Brain pericyte (primary cell): ENCODE results near the gene SELPLG.
"Not testable (repeated sequence)": the region's sequence is repeated elsewhere in the genome, so short reads cannot be mapped to it uniquely, and the experiment has no call there.

Experiments
- DNase-seq: peaks from one replicate; pipeline ENCODE4 v3.0.0-alpha.2; 2012; ENCODE audit warnings: low read depth, low spot score

Gene SELPLG

GRCh38 chr12:108656247-108656646 lies 22.6 kb upstream of the SELPLG start:
- DNase-seq: not testable (repeated sequence)

GRCh38 chr12:108655812-108656175 lies 22.1 kb upstream of the SELPLG start:
- not testable (repeated sequence) for DNase-seq

- not testable (repeated sequence) for DNase-seq
Measured at GRCh38 chr12:108654622-108655021, 20.9 kb upstream of the SELPLG start.

- no peak for DNase-seq
Measured at GRCh38 chr12:108653922-108654321, 20.2 kb upstream of the SELPLG start.

- DNase-seq: no peak
Measured at GRCh38 chr12:108653082-108653516, 19.4 kb upstream of the SELPLG start.

GRCh38 chr12:108650083-108650482 lies 16.4 kb upstream of the SELPLG start:
- no peak for DNase-seq

GRCh38 chr12:108649669-108650068 lies 16.0 kb upstream of the SELPLG start:
- no peak for DNase-seq

GRCh38 chr12:108649126-108649525 lies 15.4 kb upstream of the SELPLG start:
- no peak for DNase-seq

GRCh38 chr12:108648371-108648770 lies 14.7 kb upstream of the SELPLG start:
- no peak for DNase-seq

GRCh38 chr12:108647585-108648287 lies 14.0 kb upstream of the SELPLG start:
- DNase-seq: no peak

GRCh38 chr12:108646600-108647579 lies 13.2 kb upstream of the SELPLG start:
- DNase-seq: no peak

GRCh38 chr12:108645686-108646599 lies 12.2 kb upstream of the SELPLG start:
- no peak for DNase-seq

- DNase-seq: no peak
Measured at GRCh38 chr12:108644811-108645120, 11.1 kb upstream of the SELPLG start.

- DNase-seq: no peak
Measured at GRCh38 chr12:108643941-108644810, 10.5 kb upstream of the SELPLG start.

GRCh38 chr12:108642899-108643654 lies 9.4 kb upstream of the SELPLG start:
- no peak for DNase-seq

- no peak for DNase-seq
Measured at GRCh38 chr12:108642269-108642870, 8.7 kb upstream of the SELPLG start.

GRCh38 chr12:108641446-108642268 lies 8.0 kb upstream of the SELPLG start:
- no peak for DNase-seq

GRCh38 chr12:108640802-108641445 lies 7.2 kb upstream of the SELPLG start:
- DNase-seq: no peak
